GM12878 (cell line): Measurements from ENCODE around the gene CDC42BPB.
A peak's percentile ranks its signal among the peaks of the same experiment; 100 is the strongest.

ENCODE experiments used
- ATF7 ChIP-seq: fragments of 450-650 bp; IDR thresholded peaks from 2 replicates; pipeline ENCODE4 v1.6.1; 2016; ENCODE audit warnings: low read depth, mild to moderate bottlenecking
- BCL11A ChIP-seq: IDR thresholded peaks from 2 replicates; pipeline ENCODE4 v1.6.1; 2011; ENCODE audit warnings: low read depth, low read length
- CBX5 ChIP-seq: sonication (generic); IDR thresholded peaks from 2 replicates; pipeline ENCODE4 v1.6.1; 2016; ENCODE audit warnings: low read depth, moderate library complexity, mild to moderate bottlenecking, inconsistent platforms
- POLR2AphosphoS5 ChIP-seq: IDR thresholded peaks from 2 replicates; pipeline ENCODE4 v1.6.1; 2011; ENCODE audit warnings: mild to moderate bottlenecking, low read length, inconsistent platforms
- RAD51 ChIP-seq: fragments of 450-650 bp; IDR thresholded peaks from 2 replicates; pipeline ENCODE4 v1.6.1; 2016; ENCODE audit warnings: moderate library complexity, mild to moderate bottlenecking, inconsistent platforms
- RB1 ChIP-seq: fragments of 450-650 bp; formaldehyde crosslinking; IDR thresholded peaks from 2 replicates; pipeline ENCODE4 v1.6.1; 2017; ENCODE audit warnings: mild to moderate bottlenecking, borderline replicate concordance
- SMC3 ChIP-seq: IDR thresholded peaks from 2 replicates; pipeline ENCODE4 v1.6.1; 2011; ENCODE audit warnings: low read length, improper control_type of control experiment, borderline replicate concordance
- SREBF2 ChIP-seq: IDR thresholded peaks from 2 replicates; pipeline ENCODE4 v1.6.1; 2012; ENCODE audit warnings: mild to moderate bottlenecking, low read length
- STAT1 ChIP-seq: fragments of 450-650 bp; conservative IDR thresholded peaks from 2 replicates; pipeline ENCODE4 v1.6.1; 2014; ENCODE audit warnings: antibody characterized with exemption, mild to moderate bottlenecking
- SUZ12 ChIP-seq: fragments of 200-600 bp; sonication (generic); IDR thresholded peaks from one replicate; pipeline ENCODE4 v1.6.1; 2018; ENCODE audit warnings: antibody characterized with exemption, mild to moderate bottlenecking; ENCODE audit not compliant: unreplicated experiment
- ZNF622 ChIP-seq: fragments of 450-650 bp; IDR thresholded peaks from 2 replicates; pipeline ENCODE4 v1.6.1; 2017; ENCODE audit warnings: mild to moderate bottlenecking, inconsistent platforms
- TF ChIP-seq, protein P1 (sequence below), 3 experiments: IDR thresholded peaks in 2 of 3; conservative IDR thresholded peaks in 1 of 3; 2 replicates each; pipeline ENCODE4 v1.5.1; 2011; ENCODE audit warnings: low read depth in 3 of 3, low read length in 3 of 3, mild to moderate bottlenecking in 3 of 3, control low read depth in 2 of 3, moderate library complexity in 2 of 3, inconsistent platforms in 1 of 3, mixed read lengths in 1 of 3; ENCODE audit not compliant: control insufficient read depth in 2 of 3, insufficient read depth in 1 of 3; ENCODE audit errors: extremely low read depth in 1 of 3
- TF ChIP-seq, protein P2 (sequence below): IDR thresholded peaks from 2 replicates; pipeline ENCODE4 v1.6.1; 2012; ENCODE audit warnings: low read depth, low read length, improper control_type of control experiment
- TF ChIP-seq, protein P3 (sequence below): IDR thresholded peaks from 2 replicates; pipeline ENCODE4 v1.6.1; 2011; ENCODE audit warnings: low read depth, mild to moderate bottlenecking, low read length, moderate library complexity, borderline replicate concordance; ENCODE audit errors: extremely low read depth

DNA sequence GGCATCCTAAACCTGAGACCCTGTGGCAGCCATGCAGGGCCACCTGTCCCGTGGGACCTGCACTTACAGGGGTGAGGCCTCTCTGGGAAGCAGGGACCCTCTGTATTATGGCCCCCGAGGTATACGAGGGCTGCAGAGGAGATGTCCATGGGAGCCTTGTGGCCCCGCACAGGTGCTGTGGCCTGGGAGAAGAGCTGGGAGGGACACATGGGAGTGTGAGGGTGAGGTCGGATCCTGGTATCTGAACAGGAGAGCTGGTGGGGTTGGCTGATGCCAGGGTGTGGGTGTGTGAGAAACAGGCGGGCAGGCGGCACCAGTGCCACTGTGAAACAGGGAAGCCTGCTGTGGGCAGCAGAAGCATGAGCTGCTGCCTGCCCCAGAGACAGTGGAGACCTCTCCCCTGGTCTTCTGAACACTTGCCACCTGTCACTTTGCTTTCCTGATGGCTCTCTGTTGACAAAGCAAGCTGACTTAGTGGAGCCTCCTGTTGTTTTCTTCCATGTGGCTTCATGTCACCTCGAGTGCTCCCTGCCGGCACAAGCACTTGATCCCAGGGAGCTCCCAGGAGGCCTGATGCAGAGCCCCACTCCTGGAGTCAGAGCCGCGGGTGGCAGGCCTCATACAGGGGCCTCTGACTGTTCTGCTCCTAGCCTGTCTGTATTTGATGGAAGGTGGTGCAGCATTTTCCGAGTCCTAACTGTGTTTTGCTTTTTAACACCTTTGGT is 154.7 kb downstream of the CDC42BPB start:
- 0 out of 2 replicates have a peak, but pooled peaks have one; percentile 1 for TF ChIP-seq POLR2AphosphoS5
- no peak for TF ChIP-seq CBX5
- TF ChIP-seq, protein P1, sequence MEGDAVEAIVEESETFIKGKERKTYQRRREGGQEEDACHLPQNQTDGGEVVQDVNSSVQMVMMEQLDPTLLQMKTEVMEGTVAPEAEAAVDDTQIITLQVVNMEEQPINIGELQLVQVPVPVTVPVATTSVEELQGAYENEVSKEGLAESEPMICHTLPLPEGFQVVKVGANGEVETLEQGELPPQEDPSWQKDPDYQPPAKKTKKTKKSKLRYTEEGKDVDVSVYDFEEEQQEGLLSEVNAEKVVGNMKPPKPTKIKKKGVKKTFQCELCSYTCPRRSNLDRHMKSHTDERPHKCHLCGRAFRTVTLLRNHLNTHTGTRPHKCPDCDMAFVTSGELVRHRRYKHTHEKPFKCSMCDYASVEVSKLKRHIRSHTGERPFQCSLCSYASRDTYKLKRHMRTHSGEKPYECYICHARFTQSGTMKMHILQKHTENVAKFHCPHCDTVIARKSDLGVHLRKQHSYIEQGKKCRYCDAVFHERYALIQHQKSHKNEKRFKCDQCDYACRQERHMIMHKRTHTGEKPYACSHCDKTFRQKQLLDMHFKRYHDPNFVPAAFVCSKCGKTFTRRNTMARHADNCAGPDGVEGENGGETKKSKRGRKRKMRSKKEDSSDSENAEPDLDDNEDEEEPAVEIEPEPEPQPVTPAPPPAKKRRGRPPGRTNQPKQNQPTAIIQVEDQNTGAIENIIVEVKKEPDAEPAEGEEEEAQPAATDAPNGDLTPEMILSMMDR (IDR thresholded peaks at IDR 0.05 in 2 of 3, conservative IDR thresholded peaks at IDR 0.05 in 1 of 3; ENCODE audit: control insufficient read depth in 2 of 3, extremely low read depth in 1 of 3, insufficient read depth in 1 of 3, low read depth in 3 of 3, low read length in 3 of 3), result no peak
- no peak for TF ChIP-seq RB1
- TF ChIP-seq STAT1, result no peak
- no peak for TF ChIP-seq SREBF2
- TF ChIP-seq BCL11A, result no peak
- TF ChIP-seq ZNF622, result no peak
- no peak for TF ChIP-seq SUZ12
- TF ChIP-seq, protein P2, sequence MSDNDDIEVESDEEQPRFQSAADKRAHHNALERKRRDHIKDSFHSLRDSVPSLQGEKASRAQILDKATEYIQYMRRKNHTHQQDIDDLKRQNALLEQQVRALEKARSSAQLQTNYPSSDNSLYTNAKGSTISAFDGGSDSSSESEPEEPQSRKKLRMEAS, result no peak
- no peak for TF ChIP-seq RAD51
- TF ChIP-seq, protein P3, sequence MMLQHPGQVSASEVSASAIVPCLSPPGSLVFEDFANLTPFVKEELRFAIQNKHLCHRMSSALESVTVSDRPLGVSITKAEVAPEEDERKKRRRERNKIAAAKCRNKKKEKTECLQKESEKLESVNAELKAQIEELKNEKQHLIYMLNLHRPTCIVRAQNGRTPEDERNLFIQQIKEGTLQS, result no peak
- no peak for TF ChIP-seq ATF7
- TF ChIP-seq SMC3, result no peak
